ENCODE data around the gene IREB2.

DNA sequence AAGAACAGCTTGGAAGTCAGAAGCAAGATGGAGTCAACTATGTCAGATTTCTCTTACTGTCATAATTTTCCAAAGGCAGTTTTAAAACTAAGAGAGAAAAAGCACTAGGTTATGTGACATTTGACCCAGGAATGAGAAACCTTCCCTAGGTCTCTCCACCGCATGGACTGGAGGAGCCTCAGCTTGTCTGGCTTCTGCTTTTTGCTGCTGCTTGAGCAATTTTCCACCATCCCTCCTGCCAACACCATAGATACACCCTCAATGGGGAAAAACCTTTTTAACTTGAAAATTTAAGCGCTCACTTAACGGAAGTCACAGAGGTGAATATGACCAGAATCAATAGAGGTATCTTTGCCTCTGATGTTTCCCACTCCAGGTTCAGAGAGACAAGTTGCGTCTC is 17.8 kb upstream of the IREB2 start:
- TF ChIP-seq TAF1 (IDR thresholded peaks at IDR 0.05; ENCODE audit: borderline replicate concordance, low read depth, low read length) (no peak), POLR2AphosphoS5 (IDR thresholded peaks at IDR 0.05; ENCODE audit: low read depth, low read length) (no peak), POLR2A (IDR thresholded peaks at IDR 0.05; ENCODE audit: low read depth, low read length) (no peak)
